HL-60 (cell line): ENCODE results near the gene POMZP3.
"Not testable (repeated sequence)": the region's sequence is repeated elsewhere in the genome, so short reads cannot be mapped to it uniquely, and the experiment has no call there.

Experiments used
- CTCF ChIP-seq: IDR thresholded peaks from one replicate; pipeline ENCODE4 v1.5.1; 2011; ENCODE audit warnings: low read length, control low read depth, inconsistent platforms; ENCODE audit not compliant: insufficient read depth
- GABPA ChIP-seq: IDR thresholded peaks from 2 replicates; pipeline ENCODE4 v1.6.1; 2012; ENCODE audit warnings: low read depth
- SPI1 ChIP-seq: IDR thresholded peaks from 2 replicates; pipeline ENCODE4 v1.6.1; 2012; ENCODE audit warnings: low read depth, mild to moderate bottlenecking, borderline replicate concordance

- not testable (repeated sequence) for TF ChIP-seq GABPA, CTCF
- peak; percentile 89 for TF ChIP-seq SPI1
These were observed 21.1 kb downstream of the POMZP3 start for GRCh38 chr7:76606027-76606426.
